GM18526 (cell line): ENCODE data around the gene FAM200C.

Source experiments
- POLR2A ChIP-seq: IDR thresholded peaks from 3 replicates; pipeline ENCODE4 v1.6.1; 2011; ENCODE audit not compliant: insufficient read length; ENCODE audit errors: extremely low read depth

FAM200C gene

DNA sequence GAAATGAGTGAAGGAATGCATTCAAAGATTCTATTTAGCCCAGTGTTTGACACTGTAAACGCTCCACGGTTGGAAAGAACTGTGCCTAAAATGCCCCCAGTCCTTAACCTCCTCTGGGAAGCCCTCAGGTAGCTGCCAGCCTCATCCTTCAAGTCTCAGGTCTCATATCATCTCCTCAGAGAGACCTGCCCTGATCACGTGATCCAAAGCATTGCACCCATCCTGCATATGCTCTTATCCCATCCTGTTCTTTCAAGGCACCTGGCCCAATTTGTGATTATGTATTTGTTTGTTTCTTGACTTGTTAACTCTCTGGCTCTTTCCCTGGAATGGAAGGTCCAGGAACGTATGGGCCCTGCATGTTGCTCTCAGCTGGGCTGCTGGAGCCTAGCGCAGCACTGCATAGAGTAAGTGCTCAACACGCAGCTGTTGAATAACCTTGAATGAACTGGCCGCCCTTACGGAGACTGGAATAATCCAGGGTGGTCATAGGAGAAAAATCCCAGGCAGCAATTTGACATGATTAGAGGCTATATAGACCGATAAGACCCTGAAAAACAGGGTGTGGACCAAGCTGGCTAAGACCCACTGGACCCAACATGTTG, 38.1 kb downstream of the FAM200C start:
- TF ChIP-seq POLR2A = no peak

GRCh38 chr5:160360310-160360709, 39.5 kb downstream of the FAM200C start:
- no peak for TF ChIP-seq POLR2A

DNA sequence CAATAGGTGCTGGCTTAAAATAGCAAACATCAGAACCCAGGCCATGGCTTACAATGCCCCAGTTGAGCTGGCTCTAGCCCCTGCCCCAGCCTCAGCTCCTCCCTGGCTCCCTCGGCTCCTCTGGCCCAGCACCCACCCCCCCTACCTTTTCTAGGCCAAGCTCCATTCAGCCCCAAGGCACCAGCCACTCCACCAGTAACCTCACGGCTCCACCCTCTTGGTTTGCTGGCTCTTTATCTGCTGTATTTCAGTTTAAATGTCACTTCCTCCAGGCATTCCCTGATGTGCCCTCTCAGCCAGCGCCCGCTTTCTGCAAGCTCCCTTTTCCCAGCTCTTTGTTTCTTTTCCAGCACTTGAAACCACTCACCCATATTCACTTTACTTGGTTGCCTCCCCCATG, 40.0 kb downstream of the FAM200C start:
- no peak for TF ChIP-seq POLR2A

DNA sequence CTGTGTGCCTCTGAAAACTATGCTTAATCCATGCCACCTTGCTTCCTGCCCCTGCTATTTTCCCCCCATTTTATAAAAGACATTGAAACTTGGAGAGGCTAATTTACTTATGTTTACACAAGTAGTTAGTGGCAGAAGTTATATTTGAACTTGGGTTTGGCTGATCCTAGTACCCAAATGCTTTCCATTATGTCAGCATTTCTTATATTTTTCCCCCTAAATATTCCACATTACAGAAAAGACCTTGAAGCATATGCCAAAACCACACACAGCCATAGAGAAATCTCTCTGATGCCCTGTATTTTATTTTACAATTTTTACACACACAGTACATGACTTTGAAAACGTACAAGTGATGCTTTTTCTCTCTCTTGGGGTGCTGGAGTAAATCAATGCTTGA, 40.6 kb downstream of the FAM200C start:
- TF ChIP-seq POLR2A = no peak

DNA sequence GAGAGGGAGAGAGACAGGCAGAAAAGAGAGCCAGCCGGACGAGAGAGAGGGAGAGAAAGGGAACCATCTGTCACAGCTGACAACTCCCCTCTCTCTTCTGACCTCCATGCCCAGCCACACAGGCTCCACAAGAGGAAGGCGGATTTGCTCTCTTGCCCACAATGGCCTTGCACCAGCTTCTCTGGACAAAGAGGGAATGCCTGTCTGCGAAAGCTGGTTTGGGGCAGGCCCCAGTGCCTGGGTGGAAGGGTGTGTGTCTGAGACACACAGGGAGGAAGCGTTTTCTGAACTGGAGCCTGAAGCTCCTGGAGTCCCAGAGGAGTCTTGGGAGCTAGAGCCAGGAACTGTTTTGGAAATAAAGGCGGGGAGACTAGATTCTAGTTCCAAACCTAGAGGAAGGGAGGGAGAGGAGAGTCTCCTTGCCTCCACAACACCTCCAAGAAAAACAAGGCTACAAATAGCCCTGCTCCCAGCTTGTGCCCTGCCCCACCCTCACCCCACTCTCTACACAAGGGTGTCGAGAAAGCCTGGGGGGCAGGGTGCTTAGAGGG, 41.9 kb downstream of the FAM200C start:
- no peak for TF ChIP-seq POLR2A

DNA sequence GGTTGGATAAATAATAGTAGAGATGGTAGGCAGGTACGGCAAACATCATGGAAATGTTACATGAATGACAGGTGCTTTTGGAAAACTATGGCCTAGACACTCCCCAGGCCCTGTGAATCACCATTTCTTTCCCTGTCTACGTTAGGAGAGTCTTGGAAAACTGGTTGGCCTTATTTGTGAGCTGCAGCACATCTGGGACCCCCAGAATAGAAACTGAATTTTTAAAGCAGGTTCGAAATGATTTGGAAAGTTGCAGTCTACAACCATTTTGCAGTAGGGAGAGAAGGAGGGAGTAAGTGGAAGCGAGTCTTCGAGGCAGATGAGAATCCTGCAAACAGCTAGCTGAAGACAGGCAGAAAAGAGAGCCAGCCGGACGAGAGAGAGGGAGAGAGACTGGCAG, 42.5 kb downstream of the FAM200C start:
- TF ChIP-seq POLR2A = no peak

DNA sequence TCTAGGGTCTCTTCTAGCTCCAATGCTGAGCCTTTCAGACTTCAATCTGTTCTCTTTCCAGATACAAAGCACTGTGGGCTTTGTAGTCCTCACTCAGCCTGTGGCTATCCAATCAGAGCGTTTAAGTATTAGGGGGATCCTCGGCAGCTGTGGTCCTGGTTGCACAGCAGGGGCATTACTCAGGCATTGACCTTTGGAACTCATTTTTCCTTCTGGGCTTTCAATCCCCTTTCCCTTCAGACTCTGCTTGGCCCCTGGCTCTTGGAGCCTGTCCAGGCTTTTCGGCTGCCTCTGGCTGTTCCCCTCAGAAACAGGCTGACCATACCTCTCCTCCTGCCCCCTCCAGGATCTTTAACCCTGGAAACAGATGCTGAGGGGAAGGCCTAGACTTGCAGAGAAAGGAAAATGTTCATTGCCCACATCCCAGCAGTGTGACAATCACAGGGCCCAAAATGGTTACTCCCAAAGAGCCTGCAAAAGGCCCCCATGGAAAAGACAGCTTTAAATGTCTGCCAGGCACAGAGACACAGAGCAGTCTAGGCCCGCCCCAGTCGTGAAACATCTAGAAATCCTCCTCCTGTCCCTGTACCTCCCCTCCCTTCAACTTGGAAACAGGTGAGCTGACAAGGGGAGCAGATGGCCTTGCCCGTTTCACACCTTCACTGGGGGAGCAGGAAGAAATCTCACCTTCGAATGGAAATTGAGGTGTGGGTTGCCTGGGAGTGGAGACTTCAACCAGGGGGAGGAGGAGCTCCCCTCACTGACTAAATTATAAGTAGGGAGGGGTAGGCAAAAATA, 43.1 kb downstream of the FAM200C start:
- TF ChIP-seq POLR2A = no peak

- TF ChIP-seq POLR2A = no peak
Measured at GRCh38 chr5:160354666-160355065, 45.2 kb downstream of the FAM200C start.

- TF ChIP-seq POLR2A = no peak
Measured at GRCh38 chr5:160353379-160353778, 46.5 kb downstream of the FAM200C start.

DNA sequence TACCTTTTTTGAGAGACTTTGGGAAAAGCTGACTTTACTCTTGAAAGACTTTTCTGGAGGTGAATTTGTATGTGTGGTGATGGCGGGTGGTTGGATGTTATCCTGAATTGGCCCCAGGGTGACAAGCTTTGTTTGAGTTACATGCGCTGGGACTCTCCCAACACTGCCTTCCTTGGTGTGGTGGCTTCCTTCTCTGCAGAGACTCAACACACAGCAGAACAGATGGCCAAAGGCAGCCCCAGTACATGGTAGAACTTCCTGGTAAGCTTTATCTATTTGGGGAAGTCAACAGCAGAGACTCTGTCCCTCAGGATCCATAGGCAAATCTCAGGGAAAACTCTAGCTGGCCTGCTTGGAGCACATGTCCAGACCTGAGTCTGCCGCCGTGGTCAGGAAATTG, 47.5 kb downstream of the FAM200C start:
- TF ChIP-seq POLR2A = no peak

DNA sequence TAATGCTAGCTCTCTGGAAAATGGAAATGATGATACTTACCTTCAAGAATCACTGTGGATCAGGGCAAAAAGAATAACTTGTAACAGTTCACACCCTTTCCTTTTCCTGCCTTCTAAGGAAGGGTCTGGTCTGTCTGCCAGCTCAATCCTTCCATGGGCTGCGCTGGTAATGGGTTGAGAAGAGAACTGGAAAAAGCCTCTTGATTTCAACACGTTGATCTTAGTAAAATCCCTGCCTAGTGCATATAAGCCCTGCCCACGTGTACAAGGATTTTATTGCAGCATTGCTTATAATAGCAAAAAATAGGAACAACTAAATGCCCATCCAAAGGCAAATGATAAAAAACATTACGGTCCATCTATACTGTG, 49.9 kb downstream of the FAM200C start:
- no peak for TF ChIP-seq POLR2A

GRCh38 chr5:160349249-160349934, 50.5 kb downstream of the FAM200C start:
- no peak for TF ChIP-seq POLR2A

DNA sequence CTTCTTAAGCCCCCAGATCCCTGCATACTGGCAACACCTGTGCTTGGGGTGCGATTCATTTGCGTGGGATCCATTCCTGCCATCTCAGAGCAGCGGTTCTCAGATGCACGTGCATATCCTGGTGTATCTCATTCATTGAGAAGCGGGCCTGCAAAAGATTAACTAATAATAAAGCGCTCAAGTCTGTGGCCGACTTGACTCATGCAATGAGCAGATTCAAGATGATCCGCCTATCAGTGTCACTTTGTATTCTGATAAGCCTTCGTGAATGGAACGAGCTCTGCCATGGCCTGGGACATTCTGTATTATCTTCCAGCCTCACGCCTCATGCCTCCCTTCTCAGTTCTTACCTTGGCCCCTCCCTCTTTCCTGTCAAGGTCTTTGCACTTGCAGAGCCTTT, 51.8 kb downstream of the FAM200C start:
- TF ChIP-seq POLR2A = no peak

- no peak for TF ChIP-seq POLR2A
Measured at GRCh38 chr5:160347448-160347847, 52.4 kb downstream of the FAM200C start.
